ENCODE data around the gene AIG1. TPM values are rescaled to one million over a fixed set of nuclear protein-coding genes. Genes with fewer than 3 reads are reported as not detected.
A peak's percentile ranks its signal among the peaks of the same experiment; 100 is the strongest.

The AIG1 gene
- total RNA-seq, 1 donor from 2014 or later, result 35.2 TPM

GRCh38 chr6:143111443-143111842 lies 50.8 kb downstream of the AIG1 start:
- Histone ChIP-seq H3K36me3 (ENCODE audit: insufficient read depth, low read length) (no peaks in the 10 kb centered on the region), H4K20me1 (ENCODE audit: insufficient read depth, low read length) (no peaks in the 10 kb centered on the region), H3K4me2 (ENCODE audit: low read length) (peak overlapping the region; percentile 40), H3K27ac (ENCODE audit: low read depth, low read length) (peak overlapping the region; percentile 22), H3K27me3 (ENCODE audit: insufficient read depth, low read length) (no peaks in the 10 kb centered on the region), H2AFZ (ENCODE audit: low read depth, low read length) (no peak overlapping the region), H3K9ac (ENCODE audit: low read length) (no peak overlapping the region), H3K79me2 (ENCODE audit: insufficient read depth, low read length) (no peaks in the 10 kb centered on the region), H3K4me1 (ENCODE audit: insufficient read depth, low read length) (peaks cover 8% of the 10 kb centered on the region), H3K9me3 (ENCODE audit: insufficient read depth, low read depth, low read length) (no peaks in the 10 kb centered on the region), H3K4me3 (ENCODE audit: insufficient read depth, low read depth, low read length) (no peak overlapping the region)
- Mint-ChIP-seq H3K27ac (ENCODE audit: unreplicated experiment) (no peak overlapping the region), H3K4me1 (ENCODE audit: low read depth, unreplicated experiment) (peaks cover 30% of the 10 kb centered on the region), H3K27me3 (ENCODE audit: low read depth, unreplicated experiment) (no peaks in the 10 kb centered on the region), H3K4me3 (ENCODE audit: unreplicated experiment) (no peak overlapping the region), H3K9me3 (ENCODE audit: unreplicated experiment) (peaks cover 4% of the 10 kb centered on the region), H3K36me3 (ENCODE audit: low read depth, unreplicated experiment) (peaks cover 1% of the 10 kb centered on the region)
- TF ChIP-seq CTCF (IDR thresholded peaks at IDR 0.05; ENCODE audit: insufficient read depth, low read depth, low read length), result no peak
- TF ChIP-seq EZH2 (IDR thresholded peaks at IDR 0.05; ENCODE audit: insufficient read depth, low read length), result no peak
- FAIRE-seq (peak; percentile 17), DNase-seq (ENCODE audit: low read depth) (no peak)

GRCh38 chr6:143112084-143112768 lies 51.5 kb downstream of the AIG1 start:
- Mint-ChIP-seq H3K4me3 (ENCODE audit: unreplicated experiment) (no peak overlapping the region), H3K9me3 (ENCODE audit: unreplicated experiment) (peaks cover 7% of the 10 kb centered on the region), H3K27me3 (ENCODE audit: low read depth, unreplicated experiment) (no peaks in the 10 kb centered on the region), H3K4me1 (ENCODE audit: low read depth, unreplicated experiment) (peaks cover 28% of the 10 kb centered on the region), H3K27ac (ENCODE audit: unreplicated experiment) (no peak overlapping the region), H3K36me3 (ENCODE audit: low read depth, unreplicated experiment) (peaks cover 1% of the 10 kb centered on the region)
- DNase-seq (ENCODE audit: low read depth), result no peak
- no peak overlapping the region for H3K4me3 ChIP-seq (ENCODE audit: insufficient read depth, low read depth, low read length)
- H3K9ac ChIP-seq (ENCODE audit: low read length), result no peak overlapping the region
- TF ChIP-seq EZH2 (IDR thresholded peaks at IDR 0.05; ENCODE audit: insufficient read depth, low read length), result no peak
- no peak for TF ChIP-seq CTCF (IDR thresholded peaks at IDR 0.05; ENCODE audit: insufficient read depth, low read depth, low read length)
- H3K36me3 ChIP-seq (ENCODE audit: insufficient read depth, low read length), result no peaks in the 10 kb centered on the region
- no peak overlapping the region for H2AFZ ChIP-seq (ENCODE audit: low read depth, low read length)
- H3K4me2 ChIP-seq (ENCODE audit: low read length), result no peak overlapping the region
- H3K4me1 ChIP-seq (ENCODE audit: insufficient read depth, low read length), result peaks cover 8% of the 10 kb centered on the region
- H3K79me2 ChIP-seq (ENCODE audit: insufficient read depth, low read length), result no peaks in the 10 kb centered on the region
- H4K20me1 ChIP-seq (ENCODE audit: insufficient read depth, low read length), result no peaks in the 10 kb centered on the region
- no peak overlapping the region for H3K27ac ChIP-seq (ENCODE audit: low read depth, low read length)
- FAIRE-seq, result no peak
- H3K9me3 ChIP-seq (ENCODE audit: insufficient read depth, low read depth, low read length), result no peaks in the 10 kb centered on the region
- no peaks in the 10 kb centered on the region for H3K27me3 ChIP-seq (ENCODE audit: insufficient read depth, low read length)

GRCh38 chr6:143112837-143113236 lies 52.1 kb downstream of the AIG1 start:
- Histone ChIP-seq H3K27me3 (ENCODE audit: insufficient read depth, low read length) (no peaks in the 10 kb centered on the region), H2AFZ (ENCODE audit: low read depth, low read length) (no peak overlapping the region), H3K36me3 (ENCODE audit: insufficient read depth, low read length) (no peaks in the 10 kb centered on the region), H3K79me2 (ENCODE audit: insufficient read depth, low read length) (no peaks in the 10 kb centered on the region), H3K4me2 (ENCODE audit: low read length) (no peak overlapping the region), H3K9ac (ENCODE audit: low read length) (no peak overlapping the region), H3K4me1 (ENCODE audit: insufficient read depth, low read length) (peaks cover 8% of the 10 kb centered on the region), H4K20me1 (ENCODE audit: insufficient read depth, low read length) (no peaks in the 10 kb centered on the region), H3K9me3 (ENCODE audit: insufficient read depth, low read depth, low read length) (no peaks in the 10 kb centered on the region), H3K27ac (ENCODE audit: low read depth, low read length) (no peak overlapping the region), H3K4me3 (ENCODE audit: insufficient read depth, low read depth, low read length) (no peak overlapping the region)
- H3K36me3 Mint-ChIP-seq (ENCODE audit: low read depth, unreplicated experiment), result peaks cover 1% of the 10 kb centered on the region
- no peak overlapping the region for H3K27ac Mint-ChIP-seq (ENCODE audit: unreplicated experiment)
- peaks cover 7% of the 10 kb centered on the region for H3K9me3 Mint-ChIP-seq (ENCODE audit: unreplicated experiment)
- H3K4me3 Mint-ChIP-seq (ENCODE audit: unreplicated experiment), result no peak overlapping the region
- no peak for FAIRE-seq
- H3K27me3 Mint-ChIP-seq (ENCODE audit: low read depth, unreplicated experiment), result no peaks in the 10 kb centered on the region
- no peak for DNase-seq (ENCODE audit: low read depth)
- no peak for TF ChIP-seq EZH2 (IDR thresholded peaks at IDR 0.05; ENCODE audit: insufficient read depth, low read length)
- TF ChIP-seq CTCF (IDR thresholded peaks at IDR 0.05; ENCODE audit: insufficient read depth, low read depth, low read length), result no peak
- peaks cover 23% of the 10 kb centered on the region for H3K4me1 Mint-ChIP-seq (ENCODE audit: low read depth, unreplicated experiment)
